ENCODE results near the gene HAGHL.
"Not testable (repeated sequence)": the region's sequence is repeated elsewhere in the genome, so short reads cannot be mapped to it uniquely, and the experiment has no call there.

Gene HAGHL

DNA sequence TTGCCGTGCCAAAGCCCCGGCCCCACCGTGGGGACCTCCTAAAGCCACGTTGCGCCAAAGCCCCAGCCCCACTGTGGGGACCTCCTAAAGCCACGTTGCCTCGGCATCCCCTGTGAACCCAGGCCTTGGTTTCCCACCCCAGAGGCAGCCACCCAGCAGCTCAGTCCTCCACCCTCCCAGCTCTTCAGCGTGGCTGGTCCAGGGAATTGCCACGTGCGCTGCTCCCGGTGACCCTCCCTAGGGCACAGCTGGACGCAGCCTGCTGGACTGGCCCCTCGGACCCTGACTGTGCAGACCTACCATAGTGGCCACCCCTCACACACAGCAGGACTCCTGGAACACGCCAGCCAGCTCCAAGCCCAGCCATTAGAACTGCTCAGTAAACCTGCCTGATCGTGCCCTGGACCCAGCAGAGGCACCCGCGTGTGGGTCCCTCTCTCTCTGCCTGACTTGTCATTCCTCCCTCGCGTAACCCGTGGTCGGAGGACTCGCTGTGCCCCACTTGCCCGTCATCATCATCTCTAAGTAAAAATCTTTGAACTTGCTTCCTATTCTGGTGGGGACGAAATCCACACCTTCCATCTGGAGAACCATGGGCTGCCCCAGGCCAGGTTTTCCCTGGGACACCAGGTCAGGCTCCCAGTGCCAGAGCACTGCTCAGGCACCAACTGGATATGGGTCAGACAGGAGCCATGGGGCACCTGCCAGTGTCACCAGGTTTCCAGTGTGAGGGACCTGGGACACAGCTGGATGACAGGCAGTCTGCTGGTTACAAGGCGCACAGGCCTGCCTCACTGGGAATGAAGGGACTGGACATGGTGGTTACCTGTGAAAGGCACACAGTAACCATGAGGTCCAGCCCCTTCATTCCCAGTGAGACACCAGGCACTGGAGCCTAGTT lies 8.3 kb downstream of the HAGHL start:
- no peak for DNase-seq (ENCODE audit: low read depth in 2 of 2)

DNA sequence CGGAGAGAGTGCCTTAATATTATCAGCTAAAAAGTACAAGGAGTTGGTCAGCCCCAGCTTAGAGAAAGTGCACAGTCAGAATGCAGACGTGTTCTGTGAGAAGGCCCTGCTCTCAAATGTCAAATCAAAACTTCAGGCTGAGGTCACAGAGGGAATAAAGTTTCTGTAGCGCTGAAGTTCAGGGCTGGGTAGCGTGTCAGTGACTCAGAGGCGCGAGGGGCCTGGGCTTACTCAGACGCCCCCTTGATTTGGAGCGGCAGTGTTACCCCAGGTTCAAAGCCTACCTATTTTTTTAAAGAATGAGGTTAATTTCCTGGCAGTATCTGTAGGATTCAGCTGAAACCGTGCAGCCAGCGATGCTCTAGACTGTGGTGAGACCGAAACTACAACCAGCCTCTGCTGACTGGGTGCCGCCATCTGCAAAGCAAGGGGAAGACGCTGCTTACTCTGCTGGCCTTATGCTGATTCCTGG lies 9.1 kb downstream of the HAGHL start:
- no peak for DNase-seq (ENCODE audit: low read depth in 2 of 2)

DNA sequence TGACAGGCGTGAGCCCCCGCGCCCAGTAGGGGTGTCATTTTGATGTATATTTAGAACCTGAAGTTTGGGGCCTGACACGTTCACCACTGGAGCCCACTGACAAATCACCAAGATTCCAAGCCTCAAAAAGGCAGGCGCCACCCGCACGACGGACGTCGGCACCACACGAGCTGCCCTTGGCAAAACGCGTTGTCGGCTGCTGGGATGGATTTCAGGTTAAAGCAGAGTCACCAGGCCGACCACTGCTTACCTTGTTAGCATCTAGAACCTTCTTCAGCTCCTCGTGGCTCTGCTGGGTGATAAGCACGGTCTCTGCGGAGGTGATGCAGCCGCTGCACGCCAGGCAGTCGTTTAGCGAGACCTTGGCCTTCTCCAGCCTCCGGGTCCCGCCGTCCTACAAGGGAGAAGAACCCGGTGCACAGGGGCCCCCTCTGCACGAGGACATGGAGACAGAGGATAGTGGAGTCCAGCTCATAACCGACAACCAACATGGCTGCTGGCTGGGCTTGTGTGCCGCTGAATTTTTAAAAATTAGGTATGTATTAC lies 10.1 kb downstream of the HAGHL start:
- DNase-seq (ENCODE audit: low read depth in 2 of 2), result no peak

- no peak for DNase-seq (ENCODE audit: low read depth in 2 of 2)
These were observed 12.9 kb downstream of the HAGHL start for GRCh38 chr16:739560-740458.

GRCh38 chr16:740459-740763 lies 13.5 kb downstream of the HAGHL start:
- DNase-seq (ENCODE audit: low read depth in 2 of 2), result no peak

GRCh38 chr16:740764-741505 lies 14.0 kb downstream of the HAGHL start, which contains the start of gene CIAO3:
Gene CIAO3, minus strand, starts transcription at chr16:740997. Its CDS starts 12 bp downstream, at chr16:740985.
- peak; percentile 82 to 88 for DNase-seq (ENCODE audit: low read depth in 2 of 2)

GRCh38 chr16:741986-742629 lies 15.2 kb downstream of the HAGHL start:
- DNase-seq (ENCODE audit: low read depth in 2 of 2), result no peak

- DNase-seq (ENCODE audit: low read depth in 2 of 2), result not testable (repeated sequence)
These were observed 16.0 kb downstream of the HAGHL start for GRCh38 chr16:742894-743293.

- no peak for DNase-seq (ENCODE audit: low read depth in 2 of 2)
These were observed 17.0 kb downstream of the HAGHL start for GRCh38 chr16:743794-744500.

- DNase-seq (ENCODE audit: low read depth in 2 of 2), result no peak
These were observed 18.8 kb downstream of the HAGHL start for GRCh38 chr16:745739-746138.

- no peak for DNase-seq (ENCODE audit: low read depth in 2 of 2)
These were observed 19.7 kb downstream of the HAGHL start for GRCh38 chr16:746637-747036.

DNA sequence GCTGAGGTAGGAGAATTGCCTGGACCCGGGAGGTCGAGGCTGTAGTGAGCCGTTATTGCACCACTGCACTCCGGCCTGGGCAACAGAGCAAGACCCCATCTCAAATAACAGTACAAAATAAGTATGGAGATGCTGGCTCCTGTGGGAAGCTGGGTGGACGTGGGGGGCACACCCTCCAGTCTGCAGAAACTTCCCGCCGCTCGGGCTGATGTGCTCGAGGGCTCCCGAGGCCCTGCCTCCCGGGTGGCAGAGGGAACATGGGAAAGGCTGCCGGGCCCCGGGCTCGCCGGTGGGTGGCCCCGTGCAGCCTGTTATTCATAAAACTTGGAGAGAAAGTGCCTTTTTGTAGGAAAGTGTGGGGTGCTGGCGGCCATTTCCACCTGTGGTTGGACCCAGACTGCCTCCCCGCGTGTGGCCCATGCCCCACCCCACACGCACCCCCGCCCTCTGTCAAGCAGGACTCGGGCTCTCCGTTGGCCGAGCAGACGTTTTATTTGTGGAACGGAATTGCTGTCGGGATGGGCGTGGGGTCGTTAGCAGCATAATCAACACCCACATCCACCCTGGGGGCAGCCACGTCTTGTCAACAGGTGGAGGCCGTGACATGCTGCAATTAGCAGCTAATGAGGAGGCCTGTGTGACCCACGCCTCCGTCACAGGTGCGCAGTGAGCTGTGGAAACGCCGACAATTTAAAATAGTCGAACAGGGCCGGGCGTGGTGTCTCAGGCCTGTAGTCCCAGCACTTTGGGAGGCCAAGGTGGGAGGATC lies 21.3 kb downstream of the HAGHL start:
- no peak for DNase-seq (ENCODE audit: low read depth in 2 of 2)

GRCh38 chr16:749010-749409 lies 22.1 kb downstream of the HAGHL start:
- DNase-seq (ENCODE audit: low read depth in 2 of 2), result no peak

DNA sequence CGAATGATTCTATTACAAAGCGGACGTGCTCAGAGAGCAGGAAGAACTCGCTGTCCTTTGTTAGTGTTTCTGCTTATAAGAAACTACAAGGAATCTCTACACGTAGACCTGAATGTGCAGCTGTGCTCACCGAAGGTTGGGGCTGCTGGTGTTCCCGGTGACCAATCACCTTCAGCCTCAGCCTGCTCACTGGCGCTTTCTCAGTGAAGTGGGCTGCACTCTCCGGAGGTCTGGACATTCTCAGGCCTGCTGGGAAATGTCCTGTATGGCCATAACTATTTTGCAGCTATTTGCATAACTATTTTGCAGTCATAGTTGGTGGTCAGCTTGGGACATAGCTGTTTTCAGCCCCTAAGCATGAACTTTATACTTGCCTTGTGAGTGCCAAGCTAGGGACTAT lies 23.6 kb downstream of the HAGHL start:
- DNase-seq (ENCODE audit: low read depth in 2 of 2), result no peak

GRCh38 chr16:751152-752006 lies 24.5 kb downstream of the HAGHL start:
- no peak for DNase-seq (ENCODE audit: low read depth in 2 of 2)

GRCh38 chr16:752007-752312 lies 25.1 kb downstream of the HAGHL start:
- DNase-seq (ENCODE audit: low read depth in 2 of 2), result no peak

DNA sequence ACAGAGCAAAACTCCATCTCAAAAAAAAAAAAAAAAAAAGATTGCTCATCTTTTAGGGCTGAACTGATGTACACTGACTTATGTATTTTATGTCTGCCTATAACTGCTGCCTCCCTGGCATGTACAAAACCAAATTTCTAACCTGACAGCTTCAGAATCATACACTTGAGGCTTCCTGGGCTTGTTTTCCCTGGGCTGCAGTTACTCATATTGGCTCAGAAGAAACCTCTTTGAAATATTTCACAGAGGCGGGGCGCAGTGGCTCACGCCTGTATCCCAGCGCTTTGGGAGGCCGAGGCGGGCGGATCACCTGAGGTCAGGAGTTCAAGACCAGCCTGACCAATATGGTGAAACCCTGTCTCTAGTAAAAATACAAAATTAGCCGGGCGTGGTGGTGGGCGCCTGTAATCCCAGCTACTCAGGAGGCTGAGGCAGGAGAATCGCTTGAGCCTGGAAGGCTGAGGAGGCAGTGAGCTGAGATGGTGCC lies 27.3 kb downstream of the HAGHL start:
- DNase-seq (ENCODE audit: low read depth in 2 of 2), result not testable (repeated sequence)

DNA sequence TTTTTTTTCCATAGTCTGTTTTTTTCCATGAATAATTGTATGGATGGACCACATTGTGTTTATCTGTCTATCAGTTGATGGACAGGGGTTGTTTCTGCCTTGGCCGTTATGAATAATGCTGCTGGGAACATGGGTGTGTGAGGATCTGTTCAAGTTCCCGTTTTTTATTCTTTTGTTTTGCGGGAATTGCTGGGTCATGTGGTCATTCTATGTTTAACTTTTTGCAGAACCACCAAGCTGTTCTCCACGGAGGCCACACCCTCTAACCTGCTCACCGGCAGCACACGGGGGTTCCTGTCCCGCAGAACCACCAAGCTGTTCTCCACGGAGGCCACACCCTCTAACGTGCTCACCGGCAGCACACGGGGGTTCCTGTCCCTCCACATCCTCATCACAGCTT lies 27.8 kb downstream of the HAGHL start:
- DNase-seq (ENCODE audit: low read depth in 2 of 2), result no peak

DNA sequence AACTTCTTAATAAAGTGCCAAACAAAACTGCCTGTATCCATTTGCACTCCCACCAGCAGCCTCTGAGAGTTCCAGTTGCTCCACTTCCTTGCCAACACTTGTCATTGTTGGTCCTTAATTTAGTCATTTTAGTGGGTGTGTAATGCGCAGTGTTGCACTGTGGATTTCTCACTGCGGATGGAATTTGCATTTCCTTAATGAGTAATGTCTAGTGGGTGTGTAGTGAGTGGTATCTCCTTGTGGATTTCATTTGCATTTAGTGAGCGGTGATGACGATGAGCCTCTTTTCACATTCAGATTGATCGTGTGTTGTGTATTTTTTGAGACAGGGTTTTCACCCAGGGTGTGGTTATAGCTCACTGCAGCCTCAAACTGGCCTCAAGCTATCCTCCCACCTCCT lies 29.5 kb downstream of the HAGHL start:
- DNase-seq (ENCODE audit: low read depth in 2 of 2), result no peak
